SK-N-SH (cell line): ENCODE results near the gene LXN. TPM values are rescaled to one million over a fixed set of nuclear protein-coding genes. Genes with fewer than 3 reads are reported as not detected.

Experiments used
- CTCF ChIA-PET: fragments of 300-600, 350-600 bp; formaldehyde crosslinking; extraction: SDS; loops from one replicate; lab custom pipeline; 2021; lab: Yijun Ruan, JAX
- POLR2A ChIA-PET: fragments of 350-600 bp; sonication (Branson Sonifier 250); formaldehyde crosslinking; extraction: SDS; loops from one replicate; lab custom pipeline; 2020; ENCODE audit warnings: antibody characterized with exemption, inconsistent platforms; lab: Yijun Ruan, JAX
- DNase-seq: peaks from one replicate; pipeline ENCODE4 v3.0.0; 2012
- H2AFZ ChIP-seq: fragments of 200-600 bp; sonication (generic); 2 replicates; pipeline ENCODE4 v1.8.1; 2016; ENCODE audit warnings: antibody characterized with exemption, mild to moderate bottlenecking, low read depth
- H3F3A ChIP-seq: fragments of 200-600 bp; sonication (generic); replicated peaks from 2 replicates; pipeline ENCODE3; 2016; ENCODE audit warnings: antibody characterized with exemption, mild to moderate bottlenecking; ENCODE audit not compliant: insufficient read depth
- H3K27ac ChIP-seq, 2 experiments: fragments of 200-500 bp in 1 of 2; fragments of 200-600 bp in 1 of 2; sonication (Bioruptor generic) in 1 of 2; sonication (generic), shearing (Covaris generic) in 1 of 2; 2 replicates each; pipeline versions ENCODE4 v1.5.1 to v1.6.1; 2014 to 2016; ENCODE audit warnings: low read depth in 2 of 2, inconsistent platforms in 1 of 2, low read length in 1 of 2, mild to moderate bottlenecking in 1 of 2, mixed read lengths in 1 of 2
- H3K27me3 ChIP-seq: fragments of 200-600 bp; sonication (generic), shearing (Covaris generic); 2 replicates; pipeline ENCODE4 v1.6.1; 2016; ENCODE audit warnings: mixed run types; ENCODE audit not compliant: insufficient read depth
- H3K36me3 ChIP-seq, 2 experiments: fragments of 200-500 bp in 1 of 2; fragments of 200-600 bp in 1 of 2; sonication (Bioruptor generic) in 1 of 2; sonication (generic) in 1 of 2; replicated peaks in 1 of 2; 2 replicates each; pipeline versions ENCODE3 to v1.5.1; 2014 to 2016; ENCODE audit warnings: low read length in 1 of 2, mild to moderate bottlenecking in 1 of 2; ENCODE audit not compliant: insufficient read depth in 2 of 2, control insufficient read depth in 1 of 2
- H3K4me1 ChIP-seq, 2 experiments: fragments of 200-500 bp in 1 of 2; fragments of 200-600 bp in 1 of 2; sonication (Bioruptor generic) in 1 of 2; sonication (generic), shearing (Covaris generic) in 1 of 2; 2 replicates each; pipeline versions ENCODE4 v1.5.1 to v1.6.1; 2014 to 2016; ENCODE audit warnings: low read depth in 1 of 2, low read length in 1 of 2, mixed run types in 1 of 2; ENCODE audit not compliant: insufficient read depth in 2 of 2, control insufficient read depth in 1 of 2
- H3K4me2 ChIP-seq: fragments of 200-600 bp; sonication (generic), shearing (Covaris generic); 2 replicates; pipeline ENCODE4 v1.6.1; 2017; ENCODE audit warnings: mixed run types
- H3K4me3 ChIP-seq, 2 experiments: fragments of 200-500 bp in 1 of 2; fragments of 200-600 bp in 1 of 2; sonication (Bioruptor generic) in 1 of 2; sonication (generic), shearing (Covaris generic) in 1 of 2; 2 replicates each; pipeline versions ENCODE4 v1.5.1 to v1.8.1; 2014 to 2016; ENCODE audit warnings: low read depth in 2 of 2, inconsistent platforms in 1 of 2, low read length in 1 of 2, mild to moderate bottlenecking in 1 of 2, mixed read lengths in 1 of 2, moderate library complexity in 1 of 2
- H3K79me2 ChIP-seq: fragments of 200-600 bp; sonication (generic); 2 replicates; pipeline ENCODE4 v1.8.1; 2017; ENCODE audit warnings: mild to moderate bottlenecking; ENCODE audit not compliant: insufficient read depth
- H3K9ac ChIP-seq: fragments of 200-600 bp; sonication (generic); 2 replicates; pipeline ENCODE4 v1.6.1; 2017; ENCODE audit warnings: mixed run types
- H3K9me2 ChIP-seq: fragments of 200-600 bp; sonication (generic); 2 replicates; pipeline ENCODE4 v1.6.1; 2017; ENCODE audit warnings: mixed run types
- H3K9me3 ChIP-seq: fragments of 200-600 bp; sonication (generic); 2 replicates; pipeline ENCODE4 v1.6.1; 2017; ENCODE audit warnings: mixed run types, mild to moderate bottlenecking, moderate library complexity
- H4K20me1 ChIP-seq: fragments of 200-600 bp; sonication (generic); 2 replicates; pipeline ENCODE4 v1.6.1; 2017; ENCODE audit warnings: mild to moderate bottlenecking, mixed run types; ENCODE audit not compliant: insufficient read depth
- EZH2phosphoT487 ChIP-seq: fragments of 200-600 bp; sonication (generic); IDR thresholded peaks from 2 replicates; pipeline ENCODE4 v1.6.1; 2017; ENCODE audit warnings: low read depth, mixed run types, mild to moderate bottlenecking, antibody characterized with exemption, moderate library complexity, borderline replicate concordance
- FOSL2 ChIP-seq: IDR thresholded peaks from 2 replicates; pipeline ENCODE4 v1.4.0; 2012; ENCODE audit warnings: low read depth, mild to moderate bottlenecking, moderate library complexity, borderline replicate concordance
- FOXM1 ChIP-seq: IDR thresholded peaks from 2 replicates; pipeline ENCODE4 v1.4.0; 2012; ENCODE audit warnings: low read depth, mild to moderate bottlenecking
- GABPA ChIP-seq: IDR thresholded peaks from 2 replicates; pipeline ENCODE4 v1.4.0; 2012; ENCODE audit warnings: low read depth, mild to moderate bottlenecking
- IRF3 ChIP-seq: fragments of 150-350 bp; IDR thresholded peaks from 2 replicates; pipeline ENCODE4 v1.6.1; 2016; ENCODE audit warnings: mild to moderate bottlenecking, low read depth, low read length
- JUND ChIP-seq: IDR thresholded peaks from 2 replicates; pipeline ENCODE4 v1.4.0; 2012
- MEF2A ChIP-seq: IDR thresholded peaks from 2 replicates; pipeline ENCODE4 v1.4.0; 2012; ENCODE audit warnings: low read depth, borderline replicate concordance
- NRF1 ChIP-seq: IDR thresholded peaks from 2 replicates; pipeline ENCODE4 v1.6.1; 2012; ENCODE audit warnings: low read depth, mild to moderate bottlenecking, low read length
- PBX3 ChIP-seq: IDR thresholded peaks from 2 replicates; pipeline ENCODE4; 2012
- RAD21 ChIP-seq: IDR thresholded peaks from 2 replicates; pipeline ENCODE4 v1.6.1; 2012; ENCODE audit warnings: mild to moderate bottlenecking, low read length
- RCOR1 ChIP-seq: fragments of 150-350 bp; IDR thresholded peaks from 2 replicates; pipeline ENCODE4 v1.6.1; 2017; ENCODE audit warnings: antibody characterized with exemption, low read length
- REST ChIP-seq: IDR thresholded peaks from 2 replicates; pipeline ENCODE4 v1.6.1; 2012; ENCODE audit warnings: mild to moderate bottlenecking, low read depth, low read length, moderate library complexity
- SIN3A ChIP-seq: IDR thresholded peaks from 2 replicates; pipeline ENCODE4 v1.6.1; 2012; ENCODE audit warnings: low read depth, mild to moderate bottlenecking, low read length, moderate library complexity, borderline replicate concordance
- SMC3 ChIP-seq: IDR thresholded peaks from 2 replicates; pipeline ENCODE4 v1.6.1; 2012; ENCODE audit warnings: low read depth, low read length, improper control_type of control experiment
- TAF1 ChIP-seq: IDR thresholded peaks from 2 replicates; pipeline ENCODE4 v1.6.1; 2012; ENCODE audit warnings: low read depth, mild to moderate bottlenecking, low read length, moderate library complexity, borderline replicate concordance
- TCF12 ChIP-seq: IDR thresholded peaks from 2 replicates; pipeline ENCODE4 v1.4.0; 2012
- USF1 ChIP-seq: IDR thresholded peaks from 2 replicates; pipeline ENCODE4 v1.4.0; 2012; ENCODE audit warnings: low read depth, borderline replicate concordance
- ZBTB33 ChIP-seq: IDR thresholded peaks from 2 replicates; pipeline ENCODE4 v1.4.0; 2012; ENCODE audit warnings: low read depth, borderline replicate concordance
- WGBS: methylation state at CpG from one replicate; pipeline ENCODE4 v1.1.6; 2017; ENCODE audit warnings: low lambda C conversion rate; 5-methylcytosine and 5-hydroxymethylcytosine counted together
- polyA plus RNA-seq, 3 experiments: library from polyadenylated mRNA; depleted of rRNA; stranded (reverse); fragments of >200 nt; gene quantifications; 2 replicates each; pipeline ENCODE4 v1.2.3, GENCODE V29; 2012

The LXN gene
- polyA plus RNA-seq, 1 of the 3 experiments (the other 2 are of a cell fraction) = not detected

- TF ChIP-seq FOXM1 (no peak), TAF1 (no peak)
These were observed 9.2 kb downstream of the LXN start (continued) for GRCh38 chr3:158663246-158663645.

- no peaks in the 10 kb centered on the region for H3K79me2 ChIP-seq
- H3K9ac ChIP-seq = no peak overlapping the region
- no peaks in the 10 kb centered on the region for H3K4me1 ChIP-seq
- H3K27me3 ChIP-seq = no peaks in the 10 kb centered on the region
- no peak overlapping the region for H3K4me3 ChIP-seq
- H3K36me3 ChIP-seq = peaks cover 79 to 82% of the 10 kb centered on the region in 2 experiments
- 97% methylated on average over 4 of the region's 4 CpGs for WGBS
- POLR2A ChIA-PET = no interaction called here
- H4K20me1 ChIP-seq = no peaks in the 10 kb centered on the region
- peaks cover 21% of the 10 kb centered on the region for H3F3A ChIP-seq
- no peak overlapping the region for H2AFZ ChIP-seq
- CTCF ChIA-PET = interaction anchor here (0.6 to 3.9 kb wide), 12 partner anchors 9 to 134 kb away, joined by 3 to 61 read pairs (median 5); partner anchors contain the start of gene GFM1
- no peak overlapping the region for H3K27ac ChIP-seq
- H3K9me3 ChIP-seq = no peaks in the 10 kb centered on the region
- no peaks in the 10 kb centered on the region for H3K9me2 ChIP-seq
- H3K4me2 ChIP-seq = no peak overlapping the region
- DNase-seq = no peak
- no peak for TF ChIP-seq RAD21
- TF ChIP-seq NRF1 = no peak
- TF ChIP-seq JUND = no peak
- no peak for TF ChIP-seq PBX3
- TF ChIP-seq MEF2A = no peak
- no peak for TF ChIP-seq REST
- TF ChIP-seq SIN3A = no peak
- no peak for TF ChIP-seq FOSL2
- TF ChIP-seq IRF3 = no peak
- TF ChIP-seq SMC3 = no peak
- TF ChIP-seq TCF12 = no peak
- no peak for TF ChIP-seq ZBTB33
- no peak for TF ChIP-seq EZH2phosphoT487
- no peak for TF ChIP-seq USF1
- TF ChIP-seq RCOR1 = no peak
- TF ChIP-seq GABPA = no peak
These were observed 11.7 kb downstream of the LXN start for GRCh38 chr3:158660711-158661110.
